ENCODE measurements around the gene ADARB2.

The ADARB2 gene

DNA sequence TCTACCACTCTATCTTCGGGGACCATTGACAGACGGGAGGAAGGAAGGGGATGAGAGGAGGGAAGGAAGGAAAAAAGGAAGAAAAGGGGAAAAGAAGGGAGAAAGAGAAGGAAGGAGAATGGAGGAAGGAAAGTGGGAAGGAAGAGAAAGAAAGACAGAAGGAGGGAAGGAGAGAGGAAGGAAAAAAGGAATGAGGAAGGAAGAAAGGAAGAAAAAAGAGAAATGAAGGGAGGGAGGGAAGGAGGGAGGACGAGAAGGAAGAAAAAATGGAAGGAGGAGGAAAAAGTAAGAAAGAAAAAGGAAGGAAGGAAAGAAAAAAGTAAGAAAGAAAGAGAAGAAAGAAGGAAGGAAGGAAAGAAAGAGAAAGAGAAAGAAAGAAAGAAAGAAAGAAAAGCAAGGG is 128.9 kb downstream of the ADARB2 start:
- no peak overlapping the region for H3K4me3 ChIP-seq (ENCODE audit: control insufficient read depth, low read depth, low read length)
- no peak for TF ChIP-seq CTCF (IDR thresholded peaks at IDR 0.05; ENCODE audit: control insufficient read depth, insufficient read depth, low read depth, low read length, missing control alignments)
- no peak for DNase-seq (ENCODE audit: low read depth)

DNA sequence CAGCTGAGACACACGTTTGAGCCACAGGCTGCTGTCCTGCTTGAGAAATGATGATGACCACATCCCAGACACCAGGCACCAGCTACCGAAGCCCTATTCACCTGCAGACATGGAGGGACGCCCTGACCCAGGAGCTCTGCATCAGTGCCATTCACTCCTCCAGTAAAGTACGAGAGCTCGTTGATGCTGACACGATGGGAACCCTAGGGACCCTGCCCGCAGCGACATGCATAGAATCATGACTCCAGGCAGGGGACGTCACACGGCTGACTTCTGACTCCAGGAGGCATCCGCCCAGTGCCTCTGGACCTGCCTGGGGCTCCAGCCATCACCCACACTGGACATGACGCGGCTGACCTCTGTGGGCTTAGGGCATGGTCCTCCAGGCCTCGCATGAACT is 129.9 kb downstream of the ADARB2 start:
- DNase-seq (ENCODE audit: low read depth) = no peak
- TF ChIP-seq CTCF (IDR thresholded peaks at IDR 0.05; ENCODE audit: control insufficient read depth, insufficient read depth, low read depth, low read length, missing control alignments) = no peak
- H3K4me3 ChIP-seq (ENCODE audit: control insufficient read depth, low read depth, low read length) = no peak overlapping the region

DNA sequence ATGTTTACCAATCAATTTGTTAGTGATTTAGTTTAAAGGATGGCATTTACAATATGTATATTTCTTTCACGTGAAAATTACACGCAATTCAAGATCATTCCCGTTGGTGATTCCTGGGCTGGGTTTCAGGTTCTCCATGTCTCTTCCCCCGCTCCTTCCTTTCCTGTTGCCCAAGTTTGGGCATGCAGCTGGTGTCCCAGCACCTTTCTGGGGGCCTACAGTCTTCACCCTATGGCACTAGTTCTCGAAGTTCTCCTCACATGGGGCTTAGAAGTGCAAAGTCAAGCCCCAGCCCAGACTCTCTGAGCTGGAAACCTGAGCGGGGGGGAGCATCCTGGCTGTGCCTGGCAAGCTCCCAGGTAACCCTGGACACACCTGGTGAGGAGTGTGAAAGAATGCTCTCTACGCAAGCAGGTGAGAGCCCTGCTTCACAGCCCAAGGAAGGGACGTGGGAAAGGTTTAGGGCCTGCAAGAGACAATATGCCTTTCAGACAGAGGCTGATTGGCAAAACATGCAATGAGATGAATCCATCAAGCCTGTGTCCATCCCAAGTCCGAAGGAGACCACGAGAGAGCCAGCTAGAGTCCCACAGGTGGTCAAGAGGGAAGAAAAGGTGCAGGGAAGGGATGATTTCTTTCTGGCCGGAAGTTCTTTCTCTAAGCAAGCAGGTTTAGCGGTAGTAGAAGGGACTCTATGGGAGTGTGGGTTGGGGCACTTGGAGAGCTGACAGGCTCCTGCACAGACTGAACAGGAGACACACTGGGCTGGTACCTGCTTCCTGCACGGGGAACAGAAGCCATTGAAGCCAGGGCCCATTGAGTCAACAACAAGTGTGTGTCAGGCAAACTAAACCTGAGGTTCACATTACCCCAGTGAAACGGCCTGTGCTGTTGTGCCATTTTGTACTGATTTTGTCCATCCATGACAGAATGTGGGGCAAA is 131.1 kb downstream of the ADARB2 start:
- TF ChIP-seq CTCF (IDR thresholded peaks at IDR 0.05; ENCODE audit: control insufficient read depth, insufficient read depth, low read depth, low read length, missing control alignments) = no peak
- H3K4me3 ChIP-seq (ENCODE audit: control insufficient read depth, low read depth, low read length) = no peak overlapping the region
- DNase-seq (ENCODE audit: low read depth) = no peak

DNA sequence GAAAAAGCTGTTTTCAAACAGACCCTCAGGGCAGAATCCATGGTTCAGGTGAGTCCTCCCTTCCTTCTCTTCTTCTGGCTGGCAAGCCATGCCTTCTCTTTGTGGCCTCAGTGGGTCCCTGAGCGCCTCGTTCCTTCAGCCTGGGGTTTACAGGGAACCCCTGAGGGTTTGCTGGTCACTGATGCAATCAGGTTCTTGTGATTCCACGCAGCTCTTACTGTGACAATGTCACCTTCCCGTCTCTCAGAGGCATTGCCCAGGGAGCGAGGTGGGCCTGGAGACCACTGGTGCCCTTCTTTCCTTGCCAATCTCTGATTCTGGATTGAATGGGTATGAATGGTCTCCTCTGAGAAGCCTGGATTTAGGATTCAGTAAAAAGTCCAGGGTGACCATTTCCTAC is 132.2 kb downstream of the ADARB2 start:
- no peak for DNase-seq (ENCODE audit: low read depth)
- TF ChIP-seq CTCF (IDR thresholded peaks at IDR 0.05; ENCODE audit: control insufficient read depth, insufficient read depth, low read depth, low read length, missing control alignments) = no peak
- no peak overlapping the region for H3K4me3 ChIP-seq (ENCODE audit: control insufficient read depth, low read depth, low read length)

DNA sequence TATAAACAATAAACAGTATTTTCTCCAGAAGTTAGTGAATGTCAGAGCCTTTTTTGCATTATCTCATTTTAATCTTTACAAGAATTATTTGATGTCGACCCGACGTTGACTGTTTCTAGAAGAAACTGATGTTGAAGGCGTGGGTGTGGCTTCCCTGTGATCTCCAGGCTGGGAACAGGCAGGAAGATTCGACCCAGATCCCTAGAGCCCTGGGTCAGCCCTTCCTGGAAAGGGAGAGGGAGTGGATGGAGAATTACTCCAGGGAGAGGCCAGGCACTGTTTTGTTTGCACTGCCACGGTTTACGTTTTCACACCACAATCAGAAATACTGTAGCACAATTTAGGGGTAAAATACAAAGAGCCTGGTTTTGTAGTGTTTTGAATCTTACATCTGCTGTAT is 133.1 kb downstream of the ADARB2 start:
- H3K4me3 ChIP-seq (ENCODE audit: control insufficient read depth, low read depth, low read length) = no peak overlapping the region
- no peak for TF ChIP-seq CTCF (IDR thresholded peaks at IDR 0.05; ENCODE audit: control insufficient read depth, insufficient read depth, low read depth, low read length, missing control alignments)
- no peak for DNase-seq (ENCODE audit: low read depth)

GRCh38 chr10:1603181-1603580 is 134.1 kb downstream of the ADARB2 start:
- no peak for TF ChIP-seq CTCF (IDR thresholded peaks at IDR 0.05; ENCODE audit: control insufficient read depth, insufficient read depth, low read depth, low read length, missing control alignments)
- no peak for DNase-seq (ENCODE audit: low read depth)
- no peak overlapping the region for H3K4me3 ChIP-seq (ENCODE audit: control insufficient read depth, low read depth, low read length)

Measured in AG09309 (cell line).